Amniotic stem cell (primary cell): ENCODE measurements around the gene PRR9.

Experiments
- DNase-seq: peaks from one replicate; lab custom pipeline; 2025; lab: John Stamatoyannopoulos, UW

The PRR9 gene

GRCh38 chr1:153265457-153265856, 48.1 kb downstream of the PRR9 start:
- no peak for DNase-seq
